Hepatocyte (in vitro differentiated cells): ENCODE results near the gene EPM2AIP1.

Source experiments
- EZH2 ChIP-seq: fragments of 200-600 bp; sonication (generic); IDR thresholded peaks from 2 replicates; pipeline ENCODE4 v1.6.1; 2016; ENCODE audit warnings: antibody characterized with exemption, mild to moderate bottlenecking, borderline replicate concordance
- EZH2phosphoT487 ChIP-seq: fragments of 200-600 bp; sonication (generic); IDR thresholded peaks from one replicate; pipeline ENCODE4 v1.6.1; 2018; ENCODE audit warnings: antibody characterized with exemption, mild to moderate bottlenecking, low read depth, moderate library complexity; ENCODE audit not compliant: unreplicated experiment, severe bottlenecking
- TF ChIP-seq, protein P1 (sequence below): fragments of 200-600 bp; sonication (generic); IDR thresholded peaks from 2 replicates; pipeline ENCODE4 v1.5.1; 2016; ENCODE audit warnings: antibody characterized with exemption, mild to moderate bottlenecking; ENCODE audit not compliant: poor library complexity

DNA sequence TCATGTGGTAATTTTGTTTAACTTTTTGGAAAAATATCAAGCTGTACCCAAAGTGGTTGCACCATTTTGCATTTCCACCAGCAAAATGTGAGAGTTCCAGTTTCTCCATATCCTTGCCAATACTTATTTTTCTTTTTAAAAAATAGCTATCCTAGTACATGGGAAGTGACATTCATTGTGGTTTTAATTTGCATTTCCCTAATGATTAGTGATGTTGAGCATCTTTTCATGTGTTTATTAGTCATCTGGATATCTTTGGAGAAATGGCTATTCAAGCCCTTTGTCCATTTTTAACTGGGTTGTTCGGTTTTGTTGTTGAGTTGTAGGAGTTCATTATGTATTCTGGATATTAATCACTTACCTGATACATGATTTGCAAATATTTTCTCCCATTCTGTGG, 28.6 kb downstream of the EPM2AIP1 start:
- TF ChIP-seq EZH2: no peak
- TF ChIP-seq, protein P1, sequence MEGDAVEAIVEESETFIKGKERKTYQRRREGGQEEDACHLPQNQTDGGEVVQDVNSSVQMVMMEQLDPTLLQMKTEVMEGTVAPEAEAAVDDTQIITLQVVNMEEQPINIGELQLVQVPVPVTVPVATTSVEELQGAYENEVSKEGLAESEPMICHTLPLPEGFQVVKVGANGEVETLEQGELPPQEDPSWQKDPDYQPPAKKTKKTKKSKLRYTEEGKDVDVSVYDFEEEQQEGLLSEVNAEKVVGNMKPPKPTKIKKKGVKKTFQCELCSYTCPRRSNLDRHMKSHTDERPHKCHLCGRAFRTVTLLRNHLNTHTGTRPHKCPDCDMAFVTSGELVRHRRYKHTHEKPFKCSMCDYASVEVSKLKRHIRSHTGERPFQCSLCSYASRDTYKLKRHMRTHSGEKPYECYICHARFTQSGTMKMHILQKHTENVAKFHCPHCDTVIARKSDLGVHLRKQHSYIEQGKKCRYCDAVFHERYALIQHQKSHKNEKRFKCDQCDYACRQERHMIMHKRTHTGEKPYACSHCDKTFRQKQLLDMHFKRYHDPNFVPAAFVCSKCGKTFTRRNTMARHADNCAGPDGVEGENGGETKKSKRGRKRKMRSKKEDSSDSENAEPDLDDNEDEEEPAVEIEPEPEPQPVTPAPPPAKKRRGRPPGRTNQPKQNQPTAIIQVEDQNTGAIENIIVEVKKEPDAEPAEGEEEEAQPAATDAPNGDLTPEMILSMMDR: no peak
- TF ChIP-seq EZH2phosphoT487: no peak
